ENCODE results near the gene NSD1. TPM values are rescaled to one million over a fixed set of nuclear protein-coding genes. Genes with fewer than 3 reads are reported as not detected.

The NSD1 gene
- total RNA-seq, 1 experiment from 2014 or later, result 62.2 TPM

DNA sequence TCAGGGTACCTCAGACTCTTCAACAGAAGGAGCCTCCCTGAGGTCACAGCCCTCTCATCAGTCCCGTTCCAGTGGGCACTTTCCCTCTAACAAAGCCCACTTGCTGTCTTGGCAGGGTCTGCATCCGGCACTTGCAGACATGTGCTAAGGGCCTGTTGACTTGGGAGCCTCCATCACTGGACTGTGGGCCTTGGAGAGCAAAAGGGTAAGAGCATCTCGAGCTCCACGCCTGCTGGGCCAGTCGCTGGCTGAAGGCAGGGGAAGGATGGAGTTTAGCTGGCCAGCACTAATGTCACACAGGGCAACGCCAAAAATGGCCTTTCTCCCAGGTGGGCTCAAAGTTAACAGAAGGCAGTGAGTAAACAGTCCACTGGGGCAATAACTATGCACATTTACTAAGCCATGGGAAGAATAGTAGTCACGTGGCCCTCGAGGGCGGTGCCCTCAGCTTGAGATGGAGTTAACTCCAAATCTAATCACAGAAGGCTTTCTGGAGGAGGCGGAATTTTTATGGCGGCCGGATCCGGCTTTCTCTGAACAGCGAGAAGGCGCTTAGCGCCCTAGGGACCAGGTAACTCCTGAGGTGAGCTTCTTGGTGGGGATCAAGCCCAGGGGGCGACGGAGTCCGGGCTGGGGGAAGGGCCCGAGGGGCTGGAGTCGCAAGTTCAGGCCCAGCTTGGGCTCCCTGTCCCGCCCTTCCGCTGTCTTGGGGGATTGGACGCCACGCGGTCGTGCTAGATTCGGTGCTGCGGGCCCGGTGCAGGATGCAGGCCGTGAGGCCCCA lies 2.0 kb upstream of the NSD1 start:
- H3K79me2 ChIP-seq (ENCODE audit: low read depth), result peaks cover 20% of the 10 kb centered on the region
- H2AFZ ChIP-seq, result no peak overlapping the region
- peaks cover 16% of the 10 kb centered on the region for H3K4me1 ChIP-seq (replicated peaks; ENCODE audit: insufficient read depth)
- H3K27me3 ChIP-seq (ENCODE audit: insufficient read depth, low read depth), result no peaks in the 10 kb centered on the region
- H3K4me2 ChIP-seq, result no peak overlapping the region
- H3K36me3 ChIP-seq (ENCODE audit: low read depth), result peaks cover 8% of the 10 kb centered on the region
- peaks cover 15% of the 10 kb centered on the region for H3F3A ChIP-seq (ENCODE audit: insufficient read depth, low read depth)
- no peaks in the 10 kb centered on the region for H4K20me1 ChIP-seq (ENCODE audit: insufficient read depth)
- no peak overlapping the region for H3K4me3 ChIP-seq
- ChIA-PET CTCF (no interaction called here), POLR2A (ENCODE audit: unreplicated experiment) (no interaction called here)
- BruUV-seq (replicated peaks), result no TSS peak
- no peak overlapping the region for H3K27ac ChIP-seq
- H3K9me2 ChIP-seq (ENCODE audit: insufficient read depth), result no peaks in the 10 kb centered on the region
- no peaks in the 10 kb centered on the region for H3K9me3 ChIP-seq (ENCODE audit: insufficient read depth, low read depth)
- TF ChIP-seq, protein P1, sequence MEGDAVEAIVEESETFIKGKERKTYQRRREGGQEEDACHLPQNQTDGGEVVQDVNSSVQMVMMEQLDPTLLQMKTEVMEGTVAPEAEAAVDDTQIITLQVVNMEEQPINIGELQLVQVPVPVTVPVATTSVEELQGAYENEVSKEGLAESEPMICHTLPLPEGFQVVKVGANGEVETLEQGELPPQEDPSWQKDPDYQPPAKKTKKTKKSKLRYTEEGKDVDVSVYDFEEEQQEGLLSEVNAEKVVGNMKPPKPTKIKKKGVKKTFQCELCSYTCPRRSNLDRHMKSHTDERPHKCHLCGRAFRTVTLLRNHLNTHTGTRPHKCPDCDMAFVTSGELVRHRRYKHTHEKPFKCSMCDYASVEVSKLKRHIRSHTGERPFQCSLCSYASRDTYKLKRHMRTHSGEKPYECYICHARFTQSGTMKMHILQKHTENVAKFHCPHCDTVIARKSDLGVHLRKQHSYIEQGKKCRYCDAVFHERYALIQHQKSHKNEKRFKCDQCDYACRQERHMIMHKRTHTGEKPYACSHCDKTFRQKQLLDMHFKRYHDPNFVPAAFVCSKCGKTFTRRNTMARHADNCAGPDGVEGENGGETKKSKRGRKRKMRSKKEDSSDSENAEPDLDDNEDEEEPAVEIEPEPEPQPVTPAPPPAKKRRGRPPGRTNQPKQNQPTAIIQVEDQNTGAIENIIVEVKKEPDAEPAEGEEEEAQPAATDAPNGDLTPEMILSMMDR (conservative IDR thresholded peaks at IDR 0.05), result no peak
- no peak for TF ChIP-seq EZH2 (IDR thresholded peaks at IDR 0.05; ENCODE audit: low read depth)
- no peak for DNase-seq
- intact Hi-C loops (cut with micrococcal nuclease; ENCODE audit: unreplicated experiment), result loop anchor here (5.0 kb wide), 1 partner anchor 366 kb away; the partner anchor contains the start of gene PDLIM7

DNA sequence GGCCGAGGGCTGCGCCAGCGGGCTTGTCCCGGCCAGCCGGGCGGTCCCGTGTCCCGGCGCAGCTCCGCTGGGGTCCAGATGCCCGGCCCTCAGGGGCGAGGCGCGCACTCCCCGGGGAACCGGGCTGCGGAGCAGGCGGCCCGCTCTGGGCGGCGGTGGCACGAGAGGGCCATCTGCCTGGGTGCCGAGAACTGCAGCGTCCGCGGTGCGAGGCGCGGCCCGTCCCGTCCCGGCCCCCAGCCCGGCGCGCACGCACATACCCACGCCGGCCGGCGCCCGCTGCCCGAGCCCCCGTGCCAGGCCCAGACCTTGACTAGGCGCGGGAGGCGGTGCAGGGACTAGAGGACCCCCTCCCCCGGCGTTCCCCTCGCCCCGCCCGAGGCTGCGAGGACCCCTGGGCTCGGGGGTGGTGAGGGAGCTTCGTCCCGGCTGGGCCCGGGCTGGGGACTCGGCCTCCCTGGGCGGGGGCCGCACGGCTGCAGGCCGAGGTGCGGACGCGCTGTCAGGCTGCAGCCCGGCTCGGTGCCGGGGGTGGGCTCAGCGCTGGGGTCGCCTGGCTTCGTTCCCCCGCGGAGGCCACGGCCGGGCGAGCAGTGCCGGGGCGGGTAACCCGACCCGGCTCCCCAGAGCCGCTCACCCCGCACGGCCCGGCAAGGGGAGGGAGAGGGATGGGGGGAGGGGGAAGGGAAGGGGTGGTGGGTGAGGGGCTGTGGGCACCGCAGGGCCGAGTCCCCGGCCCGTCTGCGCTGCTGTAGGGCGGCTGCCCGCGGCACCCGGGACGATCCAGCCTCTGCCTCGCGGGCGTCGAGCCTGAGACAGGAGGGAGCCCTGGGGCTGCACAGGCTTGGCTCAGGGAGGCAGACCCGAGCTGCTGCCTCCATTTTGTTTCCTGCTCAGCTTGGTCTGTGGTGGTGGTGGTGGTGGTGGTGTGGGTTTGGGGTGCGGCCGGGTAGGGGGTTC lies 1.2 kb upstream of the NSD1 start:
- H3K9me2 ChIP-seq (ENCODE audit: insufficient read depth), result no peaks in the 10 kb centered on the region
- ChIA-PET POLR2A (ENCODE audit: unreplicated experiment) (no interaction called here), CTCF (no interaction called here)
- no peak for DNase-seq
- peaks cover 15% of the 10 kb centered on the region for H3F3A ChIP-seq (ENCODE audit: insufficient read depth, low read depth)
- H3K79me2 ChIP-seq (ENCODE audit: low read depth), result peaks cover 28% of the 10 kb centered on the region
- no peaks in the 10 kb centered on the region for H3K27me3 ChIP-seq (ENCODE audit: insufficient read depth, low read depth)
- H2AFZ ChIP-seq, result no peak overlapping the region
- H3K36me3 ChIP-seq (ENCODE audit: low read depth), result peaks cover 16% of the 10 kb centered on the region
- H3K4me2 ChIP-seq, result no peak overlapping the region
- no peak overlapping the region for H3K4me3 ChIP-seq
- H3K4me1 ChIP-seq (replicated peaks; ENCODE audit: insufficient read depth), result peaks cover 16% of the 10 kb centered on the region
- intact Hi-C loops (cut with micrococcal nuclease; ENCODE audit: unreplicated experiment), result loop anchor here (5.0 kb wide), 1 partner anchor 365 kb away; the partner anchor contains the start of gene PDLIM7
- no peak for TF ChIP-seq EZH2 (IDR thresholded peaks at IDR 0.05; ENCODE audit: low read depth)
- TF ChIP-seq, protein P1 (conservative IDR thresholded peaks at IDR 0.05), result no peak
- no peak overlapping the region for H3K27ac ChIP-seq
- no TSS peak for BruUV-seq (replicated peaks)
- peaks cover 7% of the 10 kb centered on the region; the same call in 1 of the 2 replicates for H4K20me1 ChIP-seq (ENCODE audit: insufficient read depth)
- no peaks in the 10 kb centered on the region for H3K9me3 ChIP-seq (ENCODE audit: insufficient read depth, low read depth)

- intact Hi-C loops (cut with micrococcal nuclease; ENCODE audit: unreplicated experiment), result loop anchor here (5.0 kb wide), 1 partner anchor 363 kb away; the partner anchor contains the start of gene PDLIM7
- Histone ChIP-seq H3K4me3 (peak overlapping the region; percentile 78), H3F3A (ENCODE audit: insufficient read depth, low read depth) (peaks cover 15% of the 10 kb centered on the region), H3K9me3 (ENCODE audit: insufficient read depth, low read depth) (no peaks in the 10 kb centered on the region), H3K79me2 (ENCODE audit: low read depth) (peaks cover 45% of the 10 kb centered on the region), H3K27me3 (ENCODE audit: insufficient read depth, low read depth) (no peaks in the 10 kb centered on the region), H2AFZ (peak overlapping the region; percentile 96), H3K9me2 (ENCODE audit: insufficient read depth) (no peaks in the 10 kb centered on the region), H3K4me1 (replicated peaks; ENCODE audit: insufficient read depth) (peaks cover 16% of the 10 kb centered on the region), H3K27ac (no peak overlapping the region), H3K4me2 (peak overlapping the region; percentile 86), H4K20me1 (ENCODE audit: insufficient read depth) (peaks cover 11% of the 10 kb centered on the region; the same call in 1 of the 2 replicates), H3K36me3 (ENCODE audit: low read depth) (peaks cover 21% of the 10 kb centered on the region)
- DNase-seq, result peak in 1 of 2 experiments; percentile 36
- ChIA-PET CTCF (no interaction called here), POLR2A (ENCODE audit: unreplicated experiment) (no interaction called here)
- no peak for TF ChIP-seq EZH2 (IDR thresholded peaks at IDR 0.05; ENCODE audit: low read depth)
- TF ChIP-seq, protein P1 (conservative IDR thresholded peaks at IDR 0.05), result no peak
- BruUV-seq (replicated peaks), result no TSS peak
These were observed 502 bp downstream of the NSD1 start for GRCh38 chr5:177133853-177134696.
